MCF 10A (cell line): Measurements from ENCODE around the gene PABPC4L. TPM values are rescaled to one million over a fixed set of nuclear protein-coding genes. Genes with fewer than 3 reads are reported as not detected.

Source experiments
- BruUV-seq: library from RNA; stranded (reverse); fragments of 400-500 nt; replicated peaks from 2 replicates; lab custom pipeline; 2021; lab: Mats Ljungman, UMichigan
- CTCF ChIA-PET: fragments of 300-600 bp; sonication (Branson Sonifier 250); formaldehyde crosslinking; extraction: SDS; loops from one replicate; lab custom pipeline; 2021; ENCODE audit warnings: antibody characterized with exemption, inconsistent platforms; lab: Yijun Ruan, JAX
- POLR2A ChIA-PET: fragments of 300-600, 350-650 bp; sonication (Branson Sonifier 250); formaldehyde crosslinking; extraction: SDS; loops from one replicate; lab custom pipeline; 2020; ENCODE audit warnings: antibody characterized with exemption, inconsistent platforms; lab: Yijun Ruan, JAX
- DNase-seq: peaks from one replicate; pipeline ENCODE4 v3.0.0-alpha.2; 2018; ENCODE audit not compliant: unreplicated experiment
- H3K27ac Mint-ChIP-seq: one replicate; pipeline ENCODE4 v1.8.0; 2022; ENCODE audit warnings: mild to moderate bottlenecking, low read depth, mixed read lengths; ENCODE audit not compliant: unreplicated experiment
- H3K27me3 Mint-ChIP-seq: one replicate; pipeline ENCODE4 v1.8.0; 2022; ENCODE audit warnings: mixed read lengths; ENCODE audit not compliant: insufficient read depth, unreplicated experiment
- H3K36me3 Mint-ChIP-seq: one replicate; pipeline ENCODE4 v1.8.0; 2022; ENCODE audit warnings: mild to moderate bottlenecking, moderate library complexity, mixed read lengths; ENCODE audit not compliant: insufficient read depth, unreplicated experiment
- H3K4me1 Mint-ChIP-seq: one replicate; pipeline ENCODE4 v1.8.0; 2022; ENCODE audit warnings: mixed read lengths; ENCODE audit not compliant: insufficient read depth, unreplicated experiment
- H3K4me3 Mint-ChIP-seq: one replicate; pipeline ENCODE4 v1.8.0; 2022; ENCODE audit warnings: mild to moderate bottlenecking, moderate library complexity, mixed read lengths; ENCODE audit not compliant: unreplicated experiment
- H3K9me3 Mint-ChIP-seq: one replicate; pipeline ENCODE4 v1.8.0; 2022; ENCODE audit warnings: mixed read lengths; ENCODE audit not compliant: unreplicated experiment
- intact Hi-C: fragments of 100-400 bp; cut with micrococcal nuclease; formaldehyde crosslinking; loops from 2 replicates; pipeline ENCODE4 v1.14.1; 2022
- total RNA-seq: library from RNA; stranded (reverse); gene quantifications from 2 replicates; pipeline ENCODE4 v1.2.3, GENCODE V29; 2022
- TF ChIP-seq, protein P1 (sequence below): fragments of 200-600 bp; IDR thresholded peaks from one replicate; pipeline ENCODE4 v1.8.0; 2022; ENCODE audit warnings: antibody characterized with exemption, mild to moderate bottlenecking; ENCODE audit not compliant: unreplicated experiment

The PABPC4L gene
- total RNA-seq, 1 experiment from 2014 or later = 0.28 TPM

DNA sequence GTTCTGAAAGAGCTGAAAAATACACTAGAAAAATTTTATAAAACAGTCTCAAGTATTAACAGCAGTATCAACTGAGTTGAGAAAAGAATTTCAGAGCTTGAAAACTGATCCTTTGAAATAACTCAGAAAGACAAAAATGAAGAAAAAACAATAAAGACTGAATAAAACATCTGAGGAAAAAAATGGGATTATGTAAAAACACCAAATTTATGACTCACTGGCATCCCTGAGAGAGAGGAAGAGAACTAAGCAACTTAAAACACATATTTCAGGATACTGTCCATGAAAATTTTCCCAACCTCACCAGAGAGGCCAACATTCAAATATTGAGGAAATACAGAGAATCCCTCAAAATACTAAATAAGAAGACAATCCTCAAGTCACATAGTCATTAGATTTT is 22.9 kb downstream of the PABPC4L start:
- Mint-ChIP-seq H3K27ac (no peak overlapping the region), H3K27me3 (no peaks in the 10 kb centered on the region), H3K4me3 (no peak overlapping the region), H3K9me3 (no peaks in the 10 kb centered on the region), H3K4me1 (no peaks in the 10 kb centered on the region), H3K36me3 (no peaks in the 10 kb centered on the region)
- BruUV-seq = no TSS peak
- TF ChIP-seq, protein P1, sequence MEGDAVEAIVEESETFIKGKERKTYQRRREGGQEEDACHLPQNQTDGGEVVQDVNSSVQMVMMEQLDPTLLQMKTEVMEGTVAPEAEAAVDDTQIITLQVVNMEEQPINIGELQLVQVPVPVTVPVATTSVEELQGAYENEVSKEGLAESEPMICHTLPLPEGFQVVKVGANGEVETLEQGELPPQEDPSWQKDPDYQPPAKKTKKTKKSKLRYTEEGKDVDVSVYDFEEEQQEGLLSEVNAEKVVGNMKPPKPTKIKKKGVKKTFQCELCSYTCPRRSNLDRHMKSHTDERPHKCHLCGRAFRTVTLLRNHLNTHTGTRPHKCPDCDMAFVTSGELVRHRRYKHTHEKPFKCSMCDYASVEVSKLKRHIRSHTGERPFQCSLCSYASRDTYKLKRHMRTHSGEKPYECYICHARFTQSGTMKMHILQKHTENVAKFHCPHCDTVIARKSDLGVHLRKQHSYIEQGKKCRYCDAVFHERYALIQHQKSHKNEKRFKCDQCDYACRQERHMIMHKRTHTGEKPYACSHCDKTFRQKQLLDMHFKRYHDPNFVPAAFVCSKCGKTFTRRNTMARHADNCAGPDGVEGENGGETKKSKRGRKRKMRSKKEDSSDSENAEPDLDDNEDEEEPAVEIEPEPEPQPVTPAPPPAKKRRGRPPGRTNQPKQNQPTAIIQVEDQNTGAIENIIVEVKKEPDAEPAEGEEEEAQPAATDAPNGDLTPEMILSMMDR = no peak
- CTCF ChIA-PET = interaction anchor here (0.6 kb wide), 2 partner anchors 39 to 134 kb away, joined by 3 to 4 read pairs; no protein-coding TSS in a partner anchor
- POLR2A ChIA-PET = no interaction called here
- intact Hi-C loops = no loop called here
- no peak for DNase-seq

DNA sequence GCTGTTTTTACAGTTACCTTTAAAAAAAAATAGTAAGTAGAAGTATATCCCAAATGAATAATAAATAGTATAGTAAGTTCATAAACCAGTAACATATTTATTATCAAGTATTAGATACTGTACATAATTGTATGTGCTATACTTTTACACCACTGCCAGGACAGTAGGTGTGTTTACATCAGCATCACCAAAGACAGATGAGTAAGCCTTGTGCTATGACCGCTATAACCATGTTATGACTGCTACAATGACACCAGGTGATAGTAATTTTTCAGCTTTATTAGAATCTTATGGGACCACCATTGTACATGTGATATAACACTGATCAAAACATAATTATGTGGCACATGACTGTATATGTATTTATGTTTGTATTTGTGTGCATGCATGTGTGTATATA is 27.3 kb downstream of the PABPC4L start:
- no peak overlapping the region for H3K27ac Mint-ChIP-seq
- intact Hi-C loops = no loop called here
- no TSS peak for BruUV-seq
- DNase-seq = no peak
- TF ChIP-seq, protein P1 = no peak
- peaks cover 15% of the 10 kb centered on the region for H3K9me3 Mint-ChIP-seq
- no peaks in the 10 kb centered on the region for H3K4me1 Mint-ChIP-seq
- no peak overlapping the region for H3K4me3 Mint-ChIP-seq
- ChIA-PET POLR2A (no interaction called here), CTCF (no interaction called here)
- no peaks in the 10 kb centered on the region for H3K36me3 Mint-ChIP-seq
- H3K27me3 Mint-ChIP-seq = no peaks in the 10 kb centered on the region

DNA sequence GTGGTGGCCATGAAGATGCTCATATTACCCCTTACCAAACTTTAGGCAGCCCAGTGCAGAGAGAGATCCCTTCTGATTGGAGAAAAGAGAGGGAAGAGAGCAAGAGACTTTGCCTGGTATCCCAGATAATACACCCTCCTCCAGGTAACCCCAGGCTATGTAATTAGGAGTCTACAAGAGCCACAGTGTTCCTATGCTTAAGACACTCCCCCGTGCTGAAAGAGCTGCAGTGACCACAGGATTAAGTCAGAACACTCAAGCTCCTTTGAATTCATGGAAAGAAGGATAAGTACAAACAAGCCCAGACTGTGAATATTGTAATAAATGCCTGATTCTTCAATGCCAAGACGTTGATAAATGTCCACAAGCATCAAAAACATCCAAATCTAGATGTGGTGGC is 41.4 kb downstream of the PABPC4L start:
- H3K27ac Mint-ChIP-seq = no peak overlapping the region
- peaks cover 6% of the 10 kb centered on the region for H3K9me3 Mint-ChIP-seq
- POLR2A ChIA-PET = interaction anchor here (1.2 kb wide), 1 partner anchor 133 kb away, joined by 3 read pairs; no protein-coding TSS in a partner anchor
- no peaks in the 10 kb centered on the region for H3K36me3 Mint-ChIP-seq
- intact Hi-C loops = no loop called here
- CTCF ChIA-PET = interaction anchor here (0.7 kb wide), 1 partner anchor 298 kb away, joined by 3 read pairs; no protein-coding TSS in a partner anchor
- TF ChIP-seq, protein P1 = no peak
- H3K4me1 Mint-ChIP-seq = no peaks in the 10 kb centered on the region
- BruUV-seq = no TSS peak
- no peaks in the 10 kb centered on the region for H3K27me3 Mint-ChIP-seq
- no peak overlapping the region for H3K4me3 Mint-ChIP-seq
- DNase-seq = no peak

DNA sequence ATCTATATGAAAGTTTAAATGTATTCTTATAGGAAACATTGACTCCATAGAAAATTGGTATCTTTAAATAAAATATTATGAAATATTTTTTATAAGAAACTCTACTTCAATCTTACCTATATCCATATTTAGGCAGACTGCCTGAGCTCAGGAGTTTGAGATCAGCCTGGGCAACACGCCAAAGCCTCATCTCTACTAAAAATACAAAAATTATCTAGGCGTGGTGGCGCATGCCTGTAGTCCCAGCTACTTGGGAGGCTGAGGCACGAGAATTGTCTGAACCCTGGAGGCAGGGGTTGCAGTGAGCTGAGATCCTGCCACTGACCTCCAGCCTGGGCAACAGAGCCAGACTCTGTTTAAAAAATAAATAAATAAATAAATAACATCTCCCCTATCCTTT is 47.5 kb downstream of the PABPC4L start:
- DNase-seq = no peak
- TF ChIP-seq, protein P1 = no peak
- intact Hi-C loops = no loop called here
- Mint-ChIP-seq H3K4me1 (no peaks in the 10 kb centered on the region), H3K9me3 (no peaks in the 10 kb centered on the region), H3K36me3 (no peaks in the 10 kb centered on the region), H3K27ac (no peak overlapping the region), H3K27me3 (no peaks in the 10 kb centered on the region), H3K4me3 (no peak overlapping the region)
- no TSS peak for BruUV-seq
- ChIA-PET CTCF (interaction anchor here (0.6 kb wide), 1 partner anchor 594 kb away, joined by 4 read pairs; no protein-coding TSS in a partner anchor), POLR2A (no interaction called here)
